GM18526 (cell line): ENCODE data around the gene CCDC88C.

Experiments
- POLR2A ChIP-seq: IDR thresholded peaks from 3 replicates; pipeline ENCODE4 v1.6.1; 2011; ENCODE audit not compliant: insufficient read length; ENCODE audit errors: extremely low read depth

Gene CCDC88C

DNA sequence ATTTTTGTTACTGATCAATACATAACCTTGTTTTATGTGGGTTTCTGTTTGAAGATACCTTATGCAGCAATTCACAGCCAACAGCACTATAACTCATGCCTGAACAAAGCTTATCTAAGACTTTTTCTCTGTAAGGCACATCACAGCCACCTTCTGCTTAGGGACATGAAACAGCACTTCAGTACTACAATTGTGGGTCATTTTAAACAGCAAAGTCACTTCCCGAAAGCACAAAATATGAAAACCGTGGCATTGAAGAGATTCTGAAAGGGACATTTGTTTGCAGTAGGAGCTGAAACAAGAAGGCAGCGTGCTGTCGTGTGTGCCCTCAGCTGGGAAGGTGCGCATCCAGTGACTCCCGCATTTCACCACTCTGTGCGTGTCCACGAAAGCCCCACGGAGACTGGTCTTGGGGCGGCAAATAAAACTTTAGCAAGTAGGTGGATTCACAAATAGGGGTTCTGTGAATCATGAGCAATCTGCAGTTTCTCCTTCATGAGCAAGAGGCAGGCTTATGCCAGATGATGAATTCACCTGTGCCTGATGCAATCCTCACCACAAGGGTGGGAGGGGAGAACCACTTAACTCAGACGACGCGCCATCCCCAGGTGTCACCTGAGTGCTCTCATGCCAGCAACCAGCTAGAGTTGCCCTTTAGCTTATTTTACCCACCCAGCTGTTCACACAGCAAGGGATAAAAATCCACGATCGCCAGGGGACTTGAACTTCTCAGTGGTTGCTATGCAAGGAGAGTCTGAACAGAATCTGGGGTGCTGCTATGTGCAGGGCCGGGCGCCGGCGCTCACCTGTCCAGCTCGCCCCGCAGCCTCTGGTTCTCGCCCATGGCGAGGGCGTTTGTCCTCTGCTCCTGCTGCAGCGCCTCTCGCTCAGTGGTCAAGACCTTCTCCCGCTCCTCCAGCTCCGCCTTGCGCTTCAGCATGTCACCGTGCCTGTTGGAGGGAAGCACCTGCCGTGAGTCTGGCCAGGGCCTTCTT lies 118.2 kb downstream of the CCDC88C start:
- TF ChIP-seq POLR2A = no peak

GRCh38 chr14:91298576-91298975 lies 119.0 kb downstream of the CCDC88C start:
- no peak for TF ChIP-seq POLR2A

GRCh38 chr14:91297081-91297711 lies 120.4 kb downstream of the CCDC88C start:
- TF ChIP-seq POLR2A = no peak

DNA sequence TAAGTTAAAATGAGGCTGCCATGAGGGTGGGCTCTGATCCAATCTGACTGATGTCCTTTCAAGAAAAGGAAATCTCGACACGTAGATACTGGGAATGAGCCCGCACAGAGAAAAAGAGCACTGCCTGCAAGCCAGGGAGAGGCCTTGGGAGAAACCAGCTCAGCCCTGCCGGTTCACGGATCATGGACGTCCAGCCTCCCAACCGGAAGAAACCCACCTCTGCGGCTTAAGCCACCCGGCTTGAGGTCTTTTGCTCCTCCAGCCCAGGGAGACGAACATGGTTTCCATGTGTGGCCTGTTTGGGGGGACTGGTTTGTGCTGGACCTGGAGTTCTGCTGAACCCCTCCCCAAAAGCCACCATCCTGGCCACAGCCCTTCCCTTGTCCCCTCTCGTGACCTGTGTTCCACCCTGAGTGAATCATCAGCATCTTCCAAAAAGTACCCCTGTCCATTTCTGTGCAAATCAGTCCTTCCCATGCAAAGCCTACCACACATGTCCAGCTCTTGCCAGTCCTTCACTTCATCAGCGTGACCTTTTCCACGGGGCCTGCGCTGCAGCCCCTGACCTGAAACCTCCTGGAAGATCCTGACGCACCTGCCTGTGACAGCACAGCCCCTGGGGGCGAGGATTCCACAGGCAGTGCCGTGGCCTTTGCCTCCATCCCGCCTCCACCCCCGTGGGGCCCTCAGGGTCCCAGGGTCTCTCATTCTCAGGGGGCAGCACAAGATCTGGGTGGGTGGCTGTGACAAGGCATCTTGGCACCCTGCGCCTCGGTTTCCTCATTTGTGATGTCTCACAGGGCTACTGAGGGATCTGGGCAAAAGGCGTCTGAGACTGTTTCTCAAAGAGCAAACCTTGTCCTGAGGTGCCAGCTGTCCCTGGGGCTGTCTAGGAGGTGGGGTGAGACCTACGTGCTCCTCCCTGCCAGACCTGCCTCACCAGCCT lies 121.5 kb downstream of the CCDC88C start:
- no peak for TF ChIP-seq POLR2A

GRCh38 chr14:91295276-91295845 lies 122.3 kb downstream of the CCDC88C start:
- TF ChIP-seq POLR2A = no peak

GRCh38 chr14:91294153-91294552 lies 123.5 kb downstream of the CCDC88C start:
- TF ChIP-seq POLR2A = no peak

DNA sequence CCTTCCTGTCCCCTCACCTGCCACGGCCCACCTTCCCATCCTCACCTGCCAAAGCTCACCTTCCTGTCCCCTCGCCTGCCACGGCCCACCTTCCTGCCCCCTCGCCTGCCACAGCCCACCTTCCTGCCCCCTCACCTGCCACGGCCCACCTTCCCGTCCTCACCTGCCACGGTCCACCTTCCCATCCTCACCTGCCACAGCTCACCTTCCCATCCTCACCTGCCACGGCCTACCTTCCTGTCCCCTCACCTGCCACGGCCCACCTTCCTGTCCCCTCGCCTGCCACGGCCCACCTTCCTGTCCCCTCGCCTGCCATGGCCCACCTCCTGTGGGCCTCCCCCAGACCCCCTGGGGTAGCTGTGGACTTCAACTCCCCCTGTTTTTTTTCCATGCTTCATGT lies 124.3 kb downstream of the CCDC88C start:
- TF ChIP-seq POLR2A = no peak

- no peak for TF ChIP-seq POLR2A
Measured at GRCh38 chr14:91292491-91292890, 125.1 kb downstream of the CCDC88C start.

DNA sequence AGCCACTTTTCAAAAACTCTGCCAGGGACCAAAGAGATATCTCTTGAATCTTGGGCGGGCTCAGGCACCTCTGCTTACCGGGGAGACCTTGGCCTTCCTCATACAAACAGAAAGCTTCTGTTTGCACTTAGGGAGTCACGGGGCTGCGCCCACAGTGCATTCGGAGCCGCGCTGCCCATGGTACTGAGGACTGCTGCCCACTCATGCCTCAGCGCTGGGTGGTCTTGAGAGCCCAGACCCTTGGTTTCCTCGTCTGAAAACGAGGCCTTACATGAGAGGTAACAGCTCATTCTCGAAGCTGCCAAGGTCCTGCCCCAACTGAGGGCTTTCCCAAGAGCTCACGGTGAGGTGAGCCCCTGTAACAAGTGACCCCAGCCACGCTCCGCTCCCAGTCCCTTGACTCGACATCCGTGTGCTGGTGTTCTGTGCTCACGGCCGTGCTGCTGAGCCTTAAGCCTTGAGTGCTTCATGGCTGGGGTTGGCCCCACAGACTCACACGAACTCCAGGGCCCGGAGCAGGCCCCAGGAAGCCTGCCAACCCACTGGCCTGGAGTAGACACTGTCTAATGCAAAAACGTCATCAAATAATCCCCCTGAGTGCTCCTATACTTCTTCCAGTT lies 125.7 kb downstream of the CCDC88C start:
- no peak for TF ChIP-seq POLR2A

- TF ChIP-seq POLR2A = no peak
Measured at GRCh38 chr14:91290986-91291385, 126.6 kb downstream of the CCDC88C start.

GRCh38 chr14:91289464-91289863 lies 128.2 kb downstream of the CCDC88C start:
- TF ChIP-seq POLR2A = no peak

GRCh38 chr14:91288876-91289275 lies 128.7 kb downstream of the CCDC88C start:
- no peak for TF ChIP-seq POLR2A

DNA sequence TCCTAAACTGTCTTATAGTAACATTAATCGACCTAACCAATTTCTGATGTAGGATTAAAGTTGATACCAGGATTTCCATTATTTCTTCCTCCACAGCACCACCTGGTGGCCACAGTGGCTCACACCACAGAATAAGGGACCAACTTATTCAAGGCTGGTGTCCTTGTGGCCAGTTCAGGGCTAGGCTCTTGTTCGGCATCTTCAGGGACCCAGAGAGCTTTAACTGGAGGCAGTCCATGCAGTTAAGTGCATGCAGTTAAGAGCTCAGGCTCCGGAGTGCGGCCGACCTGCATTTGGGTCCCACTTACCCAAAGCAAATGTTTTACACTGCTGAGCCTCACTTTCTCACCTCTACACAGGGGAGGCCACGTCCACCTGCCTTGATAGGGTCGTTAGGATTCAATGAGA lies 131.1 kb downstream of the CCDC88C start:
- no peak for TF ChIP-seq POLR2A

GRCh38 chr14:91284791-91285548 lies 132.7 kb downstream of the CCDC88C start:
- no peak for TF ChIP-seq POLR2A
